PC-9 (cell line): ENCODE data around the gene BANF2.

Source experiments
- CTCF ChIP-seq: fragments of 200-600 bp; sonication (generic); conservative IDR thresholded peaks from 2 replicates; pipeline ENCODE4 v1.6.1; 2017; ENCODE audit warnings: mixed run types, antibody characterized with exemption, mild to moderate bottlenecking, moderate library complexity
- EZH2 ChIP-seq: fragments of 200-600 bp; sonication (generic); IDR thresholded peaks from 2 replicates; pipeline ENCODE4 v1.8.0; 2017; ENCODE audit warnings: antibody characterized with exemption, low read depth

GRCh38 chr20:17733767-17734304, 34.1 kb downstream of the BANF2 start:
- TF ChIP-seq CTCF (no peak), EZH2 (no peak)
